Caco-2 (cell line): ENCODE results near the gene UGT1A6. TPM values are rescaled to one million over a fixed set of nuclear protein-coding genes. Genes with fewer than 3 reads are reported as not detected.

ENCODE experiments used
- BruUV-seq: library from RNA; stranded (reverse); fragments of 400-500 nt; replicated peaks from 2 replicates; lab custom pipeline; 2021; lab: Mats Ljungman, UMichigan
- CTCF ChIA-PET: fragments of 300-600 bp; sonication (Branson Sonifier 250); formaldehyde crosslinking; loops from one replicate; lab custom pipeline; 2022; ENCODE audit warnings: antibody characterized with exemption; lab: Charles Lee
- POLR2A ChIA-PET: fragments of 300-600 bp; sonication (Branson Sonifier 250); formaldehyde crosslinking; loops from one replicate; lab custom pipeline; 2022; ENCODE audit warnings: antibody characterized with exemption; lab: Charles Lee
- DNase-seq, 2 experiments: peaks; one replicate each; pipeline versions ENCODE4 v3.0.0 to v3.0.0-alpha.2; 2020 to 2022
- H3K27me3 ChIP-seq: replicated peaks from 2 replicates; pipeline ENCODE4 v1.6.0; 2011; ENCODE audit warnings: low read length; ENCODE audit not compliant: control insufficient read depth, insufficient read depth
- H3K36me3 ChIP-seq: 2 replicates; pipeline ENCODE4 v1.5.1; 2011; ENCODE audit warnings: low read length; ENCODE audit not compliant: control insufficient read depth, insufficient read depth
- H3K4me1 ChIP-seq: fragments of 250-450 bp; sonication (Bioruptor Pico); 2 replicates; pipeline ENCODE4 v1.5.1; 2020; ENCODE audit warnings: mild to moderate bottlenecking
- H3K4me3 ChIP-seq: 2 replicates; pipeline ENCODE4 v1.5.1; 2011; ENCODE audit warnings: low read depth, mild to moderate bottlenecking, control low read depth, low read length
- H3K9me3 ChIP-seq: fragments of 250-450 bp; sonication (Bioruptor Pico); 2 replicates; pipeline ENCODE4 v1.5.1; 2020; ENCODE audit warnings: mild to moderate bottlenecking, moderate library complexity
- H3K27ac Mint-ChIP-seq: one replicate; pipeline ENCODE4 v1.8.0; 2022; ENCODE audit warnings: mixed read lengths; ENCODE audit not compliant: unreplicated experiment
- H3K27me3 Mint-ChIP-seq: one replicate; pipeline ENCODE4 v1.8.0; 2022; ENCODE audit warnings: mixed read lengths; ENCODE audit not compliant: insufficient read depth, unreplicated experiment
- H3K36me3 Mint-ChIP-seq: one replicate; pipeline ENCODE4 v1.8.0; 2022; ENCODE audit warnings: mild to moderate bottlenecking, mixed read lengths; ENCODE audit not compliant: insufficient read depth, unreplicated experiment
- H3K4me1 Mint-ChIP-seq: one replicate; pipeline ENCODE4 v1.8.0; 2022; ENCODE audit warnings: low read depth, mixed read lengths; ENCODE audit not compliant: unreplicated experiment
- H3K4me3 Mint-ChIP-seq: one replicate; pipeline ENCODE4 v1.8.0; 2022; ENCODE audit warnings: mild to moderate bottlenecking, moderate library complexity, mixed read lengths; ENCODE audit not compliant: unreplicated experiment
- H3K9me3 Mint-ChIP-seq: one replicate; pipeline ENCODE4 v1.8.0; 2022; ENCODE audit warnings: mixed read lengths; ENCODE audit not compliant: unreplicated experiment
- intact Hi-C: fragments of 100-400 bp; cut with micrococcal nuclease; formaldehyde crosslinking; loops from one replicate; pipeline ENCODE4 v1.10.0; 2022; ENCODE audit not compliant: unreplicated experiment
- total RNA-seq: library from RNA; stranded (reverse); gene quantifications from 2 replicates; pipeline ENCODE4 v1.2.3, GENCODE V29; 2022
- TF ChIP-seq, protein P1 (sequence below), 2 experiments: fragments of 200-600 bp in 1 of 2; IDR thresholded peaks; 1 replicate in 1 of 2; 2 replicates in 1 of 2; pipeline versions ENCODE4 v1.5.1 to v1.8.0; 2011 to 2022; ENCODE audit warnings: antibody characterized with exemption in 1 of 2, control low read depth in 1 of 2, inconsistent platforms in 1 of 2, low read depth in 1 of 2, low read length in 1 of 2, mild to moderate bottlenecking in 1 of 2, moderate library complexity in 1 of 2; ENCODE audit not compliant: insufficient read depth in 1 of 2, severe bottlenecking in 1 of 2, unreplicated experiment in 1 of 2

Gene UGT1A6
- total RNA-seq, 1 experiment from 2014 or later: 33.9 TPM

DNA sequence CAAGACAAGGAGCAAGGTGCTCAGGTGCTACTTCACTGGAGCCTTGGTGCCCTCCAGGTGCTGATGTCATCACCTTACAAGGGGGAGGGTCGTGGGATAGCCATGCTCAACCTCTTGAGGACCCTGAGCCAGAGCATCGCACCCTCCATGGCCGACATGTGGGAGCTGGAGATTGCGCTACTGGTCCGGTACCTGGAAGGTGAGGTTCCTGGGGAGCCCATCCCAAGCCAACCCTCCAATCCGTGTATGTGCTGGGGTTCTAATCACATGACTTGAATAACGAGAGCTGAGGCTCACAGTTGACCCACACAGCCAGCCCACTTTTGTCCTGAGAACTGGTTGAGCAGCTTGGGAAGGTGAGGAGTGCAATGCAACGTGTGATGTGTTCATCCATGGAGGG, 111.3 kb downstream of the UGT1A6 start:
- Mint-ChIP-seq H3K4me1 (no peaks in the 10 kb centered on the region), H3K27me3 (no peaks in the 10 kb centered on the region), H3K36me3 (no peaks in the 10 kb centered on the region), H3K27ac (no peak overlapping the region), H3K9me3 (no peaks in the 10 kb centered on the region), H3K4me3 (no peak overlapping the region)
- no peaks in the 10 kb centered on the region for H3K4me1 ChIP-seq
- no peak for DNase-seq
- no peaks in the 10 kb centered on the region for H3K9me3 ChIP-seq
- POLR2A ChIA-PET: no interaction called here
- no peaks in the 10 kb centered on the region for H3K27me3 ChIP-seq
- H3K4me3 ChIP-seq: no peak overlapping the region
- CTCF ChIA-PET: no interaction called here
- no TSS peak for BruUV-seq
- no peaks in the 10 kb centered on the region for H3K36me3 ChIP-seq
- intact Hi-C loops: loop anchor here (1.0 kb wide), 1 partner anchor 19 kb away; no protein-coding TSS in a partner anchor
- TF ChIP-seq, protein P1, sequence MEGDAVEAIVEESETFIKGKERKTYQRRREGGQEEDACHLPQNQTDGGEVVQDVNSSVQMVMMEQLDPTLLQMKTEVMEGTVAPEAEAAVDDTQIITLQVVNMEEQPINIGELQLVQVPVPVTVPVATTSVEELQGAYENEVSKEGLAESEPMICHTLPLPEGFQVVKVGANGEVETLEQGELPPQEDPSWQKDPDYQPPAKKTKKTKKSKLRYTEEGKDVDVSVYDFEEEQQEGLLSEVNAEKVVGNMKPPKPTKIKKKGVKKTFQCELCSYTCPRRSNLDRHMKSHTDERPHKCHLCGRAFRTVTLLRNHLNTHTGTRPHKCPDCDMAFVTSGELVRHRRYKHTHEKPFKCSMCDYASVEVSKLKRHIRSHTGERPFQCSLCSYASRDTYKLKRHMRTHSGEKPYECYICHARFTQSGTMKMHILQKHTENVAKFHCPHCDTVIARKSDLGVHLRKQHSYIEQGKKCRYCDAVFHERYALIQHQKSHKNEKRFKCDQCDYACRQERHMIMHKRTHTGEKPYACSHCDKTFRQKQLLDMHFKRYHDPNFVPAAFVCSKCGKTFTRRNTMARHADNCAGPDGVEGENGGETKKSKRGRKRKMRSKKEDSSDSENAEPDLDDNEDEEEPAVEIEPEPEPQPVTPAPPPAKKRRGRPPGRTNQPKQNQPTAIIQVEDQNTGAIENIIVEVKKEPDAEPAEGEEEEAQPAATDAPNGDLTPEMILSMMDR (IDR thresholded peaks at IDR 0.05; ENCODE audit: insufficient read depth in 1 of 2, low read depth in 1 of 2, low read length in 1 of 2, severe bottlenecking in 1 of 2, unreplicated experiment in 1 of 2): no peak

DNA sequence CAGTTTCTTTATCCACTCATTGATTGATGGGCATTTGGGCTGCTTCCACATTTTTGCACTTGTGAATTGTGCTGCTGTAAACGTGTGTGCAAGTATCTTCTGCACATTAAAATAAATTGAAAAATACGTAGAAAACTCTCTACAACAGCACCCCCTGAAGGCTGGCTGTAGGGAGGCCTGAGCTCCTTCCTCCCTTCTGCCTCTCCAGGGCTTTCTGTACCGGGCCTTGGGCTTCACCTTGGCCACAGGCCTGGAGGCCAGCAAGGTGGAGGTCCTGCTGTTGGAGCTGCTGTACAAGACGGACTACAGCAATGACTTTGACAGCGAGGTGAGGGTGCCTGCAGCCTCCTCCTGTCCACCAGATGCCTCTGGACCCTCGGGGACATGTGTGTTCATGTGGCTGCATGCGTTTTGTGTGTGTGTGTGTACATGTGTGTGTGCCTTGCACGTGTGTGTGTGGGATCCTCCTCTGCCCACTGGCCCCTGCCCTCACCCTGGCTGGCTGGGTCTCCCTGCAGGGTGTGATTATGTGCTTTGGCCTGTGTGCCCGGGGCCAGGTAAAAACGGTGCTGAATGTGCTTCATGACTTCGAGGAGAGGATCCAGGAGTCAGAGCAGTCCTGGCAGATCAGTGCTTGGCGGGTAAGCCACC, 114.7 kb downstream of the UGT1A6 start:
- BruUV-seq: no TSS peak
- no peak for DNase-seq
- H3K27ac Mint-ChIP-seq: no peak overlapping the region
- Histone ChIP-seq H3K36me3 (no peaks in the 10 kb centered on the region), H3K4me3 (no peak overlapping the region), H3K9me3 (no peaks in the 10 kb centered on the region), H3K27me3 (no peaks in the 10 kb centered on the region), H3K4me1 (no peaks in the 10 kb centered on the region)
- H3K27me3 Mint-ChIP-seq: no peaks in the 10 kb centered on the region
- TF ChIP-seq, protein P1 (IDR thresholded peaks at IDR 0.05; ENCODE audit: insufficient read depth in 1 of 2, low read depth in 1 of 2, low read length in 1 of 2, severe bottlenecking in 1 of 2, unreplicated experiment in 1 of 2): no peak
- H3K4me1 Mint-ChIP-seq: no peaks in the 10 kb centered on the region
- no peaks in the 10 kb centered on the region for H3K9me3 Mint-ChIP-seq
- POLR2A ChIA-PET: no interaction called here
- CTCF ChIA-PET: no interaction called here
- H3K36me3 Mint-ChIP-seq: no peaks in the 10 kb centered on the region
- intact Hi-C loops: no loop called here
- H3K4me3 Mint-ChIP-seq: no peak overlapping the region

DNA sequence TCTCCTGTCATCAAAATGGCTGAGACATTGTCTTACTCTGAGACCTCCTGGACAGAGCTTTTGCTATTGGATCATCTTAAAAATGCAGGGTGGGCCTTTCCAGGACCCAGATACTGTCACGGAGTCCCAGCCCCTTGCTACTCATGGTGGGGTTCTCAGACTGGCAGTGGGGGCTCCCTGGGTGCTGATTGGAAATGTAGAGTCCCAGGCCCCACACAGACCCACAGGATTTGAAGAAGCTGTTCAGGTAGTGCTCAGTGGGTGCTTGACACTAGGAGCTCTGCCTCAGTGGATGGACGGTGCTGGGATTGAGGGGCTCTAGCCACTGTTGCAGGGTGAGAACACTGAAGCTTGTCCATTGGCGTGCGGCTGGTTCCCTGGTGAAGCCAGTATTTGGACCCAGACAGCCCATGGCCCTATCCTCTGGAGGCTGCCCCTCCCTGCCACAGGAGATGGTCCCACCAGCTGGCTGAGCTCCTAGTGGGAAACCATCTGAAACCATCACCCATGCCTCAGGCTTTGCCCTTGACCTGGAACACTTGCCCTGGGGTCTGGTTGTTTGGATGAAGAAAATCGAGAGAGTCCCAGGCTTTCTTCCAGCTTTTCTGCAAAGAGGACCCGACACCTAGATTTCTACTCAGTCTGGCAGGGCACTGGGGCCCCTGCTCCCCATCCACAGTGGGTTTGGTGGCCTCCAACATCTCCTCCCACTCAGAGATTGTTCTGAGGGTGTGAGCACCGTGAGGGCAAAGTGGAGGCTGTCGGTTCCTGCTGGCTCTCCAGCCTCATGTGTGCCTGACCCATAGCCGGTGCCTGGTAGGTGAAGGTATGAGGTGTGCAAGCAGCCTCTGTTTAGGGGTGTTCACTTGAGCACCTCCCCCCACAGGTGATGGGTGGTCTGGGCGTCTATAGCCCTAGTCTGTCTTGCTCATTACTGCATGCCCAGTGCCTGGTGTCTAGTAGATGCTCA, 115.6 kb downstream of the UGT1A6 start:
- intact Hi-C loops: no loop called here
- H3K27me3 ChIP-seq: no peaks in the 10 kb centered on the region
- H3K9me3 Mint-ChIP-seq: no peaks in the 10 kb centered on the region
- no peaks in the 10 kb centered on the region for H3K9me3 ChIP-seq
- no peaks in the 10 kb centered on the region for H3K27me3 Mint-ChIP-seq
- H3K4me1 Mint-ChIP-seq: no peaks in the 10 kb centered on the region
- no peaks in the 10 kb centered on the region for H3K36me3 ChIP-seq
- no peak overlapping the region for H3K4me3 Mint-ChIP-seq
- POLR2A ChIA-PET: no interaction called here
- H3K4me3 ChIP-seq: no peak overlapping the region
- no TSS peak for BruUV-seq
- TF ChIP-seq, protein P1 (IDR thresholded peaks at IDR 0.05; ENCODE audit: insufficient read depth in 1 of 2, low read depth in 1 of 2, low read length in 1 of 2, severe bottlenecking in 1 of 2, unreplicated experiment in 1 of 2): no peak
- no peaks in the 10 kb centered on the region for H3K36me3 Mint-ChIP-seq
- CTCF ChIA-PET: no interaction called here
- DNase-seq: no peak
- no peak overlapping the region for H3K27ac Mint-ChIP-seq
- H3K4me1 ChIP-seq: no peaks in the 10 kb centered on the region
